Endothelial cell of umbilical vein (primary cell): Measurements from ENCODE around the gene SAFB. TPM values are rescaled to one million over a fixed set of nuclear protein-coding genes. Genes with fewer than 3 reads are reported as not detected.

Experiments used
- BruUV-seq: library from RNA; stranded (reverse); fragments of 400-500 nt; replicated peaks from 2 replicates; lab custom pipeline; 2021; lab: Mats Ljungman, UMichigan
- CTCF ChIA-PET: fragments of 300-600, 350-600 bp; sonication (Branson Sonifier 250); formaldehyde crosslinking; loops from one replicate; lab custom pipeline; 2021; ENCODE audit warnings: antibody characterized with exemption, inconsistent platforms; lab: Charles Lee
- POLR2A ChIA-PET: fragments of 300-600, 350-600 bp; sonication (Branson Sonifier 250); formaldehyde crosslinking; loops from one replicate; lab custom pipeline; 2021; ENCODE audit warnings: antibody characterized with exemption, inconsistent platforms; lab: Charles Lee
- DNase-seq: peaks from one replicate; pipeline ENCODE4 v3.0.0-alpha.2; 2011; ENCODE audit warnings: low read depth, low spot score
- FAIRE-seq: peaks from 2 replicates; lab custom pipeline; 2011; peaks lifted over from hg19 to GRCh38; lab: Jason Lieb, UNC
- H2AFZ ChIP-seq: 2 replicates; pipeline ENCODE4 v1.6.0; 2012; ENCODE audit warnings: low read depth, low read length, control low read depth, inconsistent platforms
- H3K27ac ChIP-seq: 2 replicates; pipeline ENCODE4 v1.5.1; 2011; ENCODE audit warnings: low read depth, mild to moderate bottlenecking, control low read depth, low read length, moderate library complexity; ENCODE audit not compliant: insufficient read depth
- H3K27me3 ChIP-seq, 2 experiments: 2 replicates each; pipeline versions ENCODE4 v1.6.0 to v1.6.1; 2011; ENCODE audit warnings: low read length in 2 of 2, mixed read lengths in 1 of 2; ENCODE audit not compliant: control insufficient read depth in 2 of 2, insufficient read depth in 2 of 2
- H3K36me3 ChIP-seq, 2 experiments: 2 replicates in 1 of 2; 3 replicates in 1 of 2; pipeline ENCODE4 v1.5.1; 2011; ENCODE audit warnings: low read length in 2 of 2, mild to moderate bottlenecking in 1 of 2, moderate library complexity in 1 of 2; ENCODE audit not compliant: control insufficient read depth in 2 of 2, insufficient read depth in 2 of 2; ENCODE audit errors: extremely low read depth in 1 of 2
- H3K4me1 ChIP-seq: 3 replicates; pipeline ENCODE4 v1.5.1; 2011; ENCODE audit warnings: mild to moderate bottlenecking, low read length; ENCODE audit not compliant: control insufficient read depth, insufficient read depth; ENCODE audit errors: extremely low read depth
- H3K4me2 ChIP-seq: 2 replicates; pipeline ENCODE4 v1.6.1; 2011; ENCODE audit warnings: low read length, control low read depth, mixed read lengths; ENCODE audit not compliant: insufficient read depth
- H3K4me3 ChIP-seq, 3 experiments: fragments of 200-600 bp in 1 of 3; sonication (generic), shearing (Covaris generic) in 1 of 3; replicated peaks in 1 of 3; 2 replicates each; pipeline ENCODE4 v1.5.1; 2011 to 2016; ENCODE audit warnings: control low read depth in 3 of 3, low read length in 3 of 3, mild to moderate bottlenecking in 2 of 3, inconsistent platforms in 1 of 3, low read depth in 1 of 3, moderate library complexity in 1 of 3; ENCODE audit not compliant: insufficient read depth in 1 of 3
- H3K79me2 ChIP-seq: 2 replicates; pipeline ENCODE4 v1.6.0; 2012; ENCODE audit warnings: low read length, inconsistent platforms; ENCODE audit not compliant: control insufficient read depth, insufficient read depth
- H3K9ac ChIP-seq: replicated peaks from 2 replicates; pipeline ENCODE3; 2011; ENCODE audit warnings: low read length, control low read depth; ENCODE audit not compliant: insufficient read depth; ENCODE audit errors: extremely low read depth
- H3K9me1 ChIP-seq: replicated peaks from 3 replicates; pipeline ENCODE4 v1.6.0; 2011; ENCODE audit warnings: mild to moderate bottlenecking, low read length; ENCODE audit not compliant: control insufficient read depth, insufficient read depth; ENCODE audit errors: extremely low read depth
- H3K9me3 ChIP-seq: replicated peaks from 2 replicates; pipeline ENCODE4 v1.5.1; 2012; ENCODE audit warnings: low read length, inconsistent platforms; ENCODE audit not compliant: control insufficient read depth, insufficient read depth
- H4K20me1 ChIP-seq: replicated peaks from 2 replicates; pipeline ENCODE3; 2011; ENCODE audit warnings: mild to moderate bottlenecking, low read length; ENCODE audit not compliant: control insufficient read depth, insufficient read depth; ENCODE audit errors: extremely low read depth
- EZH2 ChIP-seq: IDR thresholded peaks from 2 replicates; pipeline ENCODE4 v1.6.1; 2012; ENCODE audit warnings: borderline replicate concordance, low read depth, mild to moderate bottlenecking, moderate library complexity, low read length, inconsistent platforms; ENCODE audit not compliant: severe bottlenecking
- FOS ChIP-seq: IDR thresholded peaks from 2 replicates; pipeline ENCODE4 v1.6.1; 2011; ENCODE audit warnings: mild to moderate bottlenecking, low read length, moderate library complexity, borderline replicate concordance; ENCODE audit not compliant: insufficient read depth
- GATA2 ChIP-seq: IDR thresholded peaks from 2 replicates; pipeline ENCODE4 v1.7.0; 2011; ENCODE audit warnings: low read depth, mild to moderate bottlenecking, moderate library complexity, mixed read lengths, low read length; ENCODE audit not compliant: insufficient read length, insufficient read depth
- JUN ChIP-seq: IDR thresholded peaks from 2 replicates; pipeline ENCODE4 v1.6.1; 2011; ENCODE audit warnings: borderline replicate concordance, low read depth; ENCODE audit not compliant: insufficient read length, insufficient read depth
- MYC ChIP-seq: IDR thresholded peaks from one replicate; pipeline ENCODE4 v1.6.1; 2011; ENCODE audit warnings: mild to moderate bottlenecking, low read depth, low read length
- POLR2A ChIP-seq: IDR thresholded peaks from 2 replicates; pipeline ENCODE4 v1.6.1; 2012; ENCODE audit warnings: low read depth, mild to moderate bottlenecking, control low read depth, low read length
- POLR2AphosphoS5 ChIP-seq: IDR thresholded peaks from 2 replicates; pipeline ENCODE4 v1.6.1; 2012; ENCODE audit warnings: low read depth, mild to moderate bottlenecking, control low read depth, low read length, moderate library complexity; ENCODE audit not compliant: insufficient read depth
- dilution Hi-C: fragments of 300-500 bp; cut with MboI; formaldehyde crosslinking; loops from one replicate; pipeline ENCODE4 v1.15.0; 2019; ENCODE audit warnings: low sequenced_read_pairs; ENCODE audit not compliant: extremely low pct_ligation_motif_present
- intact Hi-C: fragments of 100-400 bp; cut with micrococcal nuclease; formaldehyde crosslinking; loops from one replicate; pipeline ENCODE4 v1.10.0; 2022
- polyA plus RNA-seq, 4 experiments: library from polyadenylated mRNA; depleted of rRNA in 3 of 4; stranded (reverse) in 3 of 4; unstranded in 1 of 4; fragments of >200 nt; gene quantifications; 2 replicates each; pipeline versions ENCODE4 v1.2.1 to v1.2.3, GENCODE V29; 2011 to 2012; ENCODE audit warnings: missing spikeins in 1 of 4
- total RNA-seq: library from RNA; stranded (reverse); gene quantifications from 2 replicates; pipeline ENCODE4 v1.2.3, GENCODE V29; 2021
- TF ChIP-seq, protein P1 (sequence below): IDR thresholded peaks from 2 replicates; pipeline ENCODE4 v1.6.1; 2011; ENCODE audit not compliant: insufficient read depth, insufficient read length
- TF ChIP-seq, protein P2 (sequence below), 2 donors: IDR thresholded peaks; 1 replicate in 1 of 2; 2 replicates in 1 of 2; pipeline ENCODE4 v1.5.1; 2011; ENCODE audit warnings: low read length in 2 of 2, mild to moderate bottlenecking in 2 of 2, moderate library complexity in 2 of 2, control low read depth in 1 of 2, inconsistent platforms in 1 of 2, low read depth in 1 of 2; ENCODE audit not compliant: insufficient read depth in 1 of 2; ENCODE audit errors: extremely low read depth in 1 of 2

SAFB gene
- total and polyA plus RNA-seq, 2 donors (not counting 3 experiments of a cell fraction or from before 2014, with no cell fraction given) = 44.7 to 109 TPM

- no TSS peak for BruUV-seq
- H3K36me3 ChIP-seq = no peaks in the 10 kb centered on the region
- no peaks in the 10 kb centered on the region for H4K20me1 ChIP-seq
- dilution Hi-C loops = no loop called here
- no peak overlapping the region for H3K4me2 ChIP-seq
- H3K9me1 ChIP-seq = no peaks in the 10 kb centered on the region
- no peak for FAIRE-seq
- CTCF ChIA-PET = no interaction called here
- peaks cover 9% of the 10 kb centered on the region for H3K79me2 ChIP-seq
- TF ChIP-seq POLR2AphosphoS5 (no peak), MYC (no peak), JUN (no peak), FOS (no peak), EZH2 (no peak), POLR2A (no peak), GATA2 (no peak)
- TF ChIP-seq, protein P1, sequence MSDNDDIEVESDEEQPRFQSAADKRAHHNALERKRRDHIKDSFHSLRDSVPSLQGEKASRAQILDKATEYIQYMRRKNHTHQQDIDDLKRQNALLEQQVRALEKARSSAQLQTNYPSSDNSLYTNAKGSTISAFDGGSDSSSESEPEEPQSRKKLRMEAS = no peak
- TF ChIP-seq, protein P2, sequence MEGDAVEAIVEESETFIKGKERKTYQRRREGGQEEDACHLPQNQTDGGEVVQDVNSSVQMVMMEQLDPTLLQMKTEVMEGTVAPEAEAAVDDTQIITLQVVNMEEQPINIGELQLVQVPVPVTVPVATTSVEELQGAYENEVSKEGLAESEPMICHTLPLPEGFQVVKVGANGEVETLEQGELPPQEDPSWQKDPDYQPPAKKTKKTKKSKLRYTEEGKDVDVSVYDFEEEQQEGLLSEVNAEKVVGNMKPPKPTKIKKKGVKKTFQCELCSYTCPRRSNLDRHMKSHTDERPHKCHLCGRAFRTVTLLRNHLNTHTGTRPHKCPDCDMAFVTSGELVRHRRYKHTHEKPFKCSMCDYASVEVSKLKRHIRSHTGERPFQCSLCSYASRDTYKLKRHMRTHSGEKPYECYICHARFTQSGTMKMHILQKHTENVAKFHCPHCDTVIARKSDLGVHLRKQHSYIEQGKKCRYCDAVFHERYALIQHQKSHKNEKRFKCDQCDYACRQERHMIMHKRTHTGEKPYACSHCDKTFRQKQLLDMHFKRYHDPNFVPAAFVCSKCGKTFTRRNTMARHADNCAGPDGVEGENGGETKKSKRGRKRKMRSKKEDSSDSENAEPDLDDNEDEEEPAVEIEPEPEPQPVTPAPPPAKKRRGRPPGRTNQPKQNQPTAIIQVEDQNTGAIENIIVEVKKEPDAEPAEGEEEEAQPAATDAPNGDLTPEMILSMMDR (IDR thresholded peaks at IDR 0.05; ENCODE audit: extremely low read depth in 1 of 2, insufficient read depth in 1 of 2, low read depth in 1 of 2, low read length in 2 of 2) = no peak
- H2AFZ ChIP-seq = no peak overlapping the region
- H3K4me1 ChIP-seq = peaks cover 10% of the 10 kb centered on the region
- no peaks in the 10 kb centered on the region for H3K27me3 ChIP-seq
- DNase-seq = no peak
- intact Hi-C loops = no loop called here
- POLR2A ChIA-PET = interaction anchor here (0.7 kb wide), 1 partner anchor 146 kb away, joined by 4 read pairs; no protein-coding TSS in a partner anchor
- no peak overlapping the region for H3K27ac ChIP-seq
- no peaks in the 10 kb centered on the region for H3K9me3 ChIP-seq
- H3K9ac ChIP-seq = no peak overlapping the region
- H3K4me3 ChIP-seq = no peak overlapping the region
Measured at GRCh38 chr19:5683177-5683886, 60.4 kb downstream of the SAFB start.
